ENCODE data around the gene NOCT. TPM values are rescaled to one million over a fixed set of nuclear protein-coding genes. Genes with fewer than 3 reads are reported as not detected.
"Not testable (repeated sequence)": the region's sequence is repeated elsewhere in the genome, so short reads cannot be mapped to it uniquely, and the experiment has no call there.

Gene NOCT
- total and polyA plus RNA-seq, 2 experiments from 2014 or later: 16.0 to 76.6 TPM

GRCh38 chr4:139007640-139008039 is 7.9 kb upstream of the NOCT start:
- H3K9me3 Mint-ChIP-seq: peaks cover 16% of the 10 kb centered on the region
- H3K4me3 ChIP-seq: no peak overlapping the region
- no peak overlapping the region for H2AFZ ChIP-seq
- DNase-seq (ENCODE audit: low spot score) (no peak), ATAC-seq (no peak)
- H3K27ac Mint-ChIP-seq: no peak overlapping the region
- H3K27me3 ChIP-seq (ENCODE audit: insufficient read depth): no peaks in the 10 kb centered on the region
- H3K79me2 ChIP-seq (replicated peaks; ENCODE audit: insufficient read depth): no peaks in the 10 kb centered on the region
- H4K20me1 ChIP-seq (replicated peaks; ENCODE audit: insufficient read depth): no peaks in the 10 kb centered on the region
- no peak overlapping the region for H3K4me3 Mint-ChIP-seq
- peaks cover 13% of the 10 kb centered on the region for H3K27me3 Mint-ChIP-seq (ENCODE audit: insufficient read depth, low read depth, poor library complexity)
- no peak overlapping the region for H3K4me2 ChIP-seq
- TF ChIP-seq CTCF (conservative IDR thresholded peaks at IDR 0.05; ENCODE audit: low read depth in 2 of 2) (no peak), ZNF331 (CRISPR knock-in tag; IDR thresholded peaks at IDR 0.05; ENCODE audit: low read depth) (no peak), POLR2AphosphoS5 (IDR thresholded peaks at IDR 0.05; ENCODE audit: low read depth) (no peak)
- no peak overlapping the region for H3K27ac ChIP-seq (ENCODE audit: low read depth)
- H3K9me2 ChIP-seq (ENCODE audit: insufficient read depth): no peaks in the 10 kb centered on the region
- no peaks in the 10 kb centered on the region for H3K4me1 Mint-ChIP-seq
- no peaks in the 10 kb centered on the region; the same call in 1 of the 2 replicates for H3K36me3 ChIP-seq (ENCODE audit: insufficient read depth)
- no peaks in the 10 kb centered on the region for H3F3A ChIP-seq (replicated peaks; ENCODE audit: low read depth)
- H3K36me3 Mint-ChIP-seq (ENCODE audit: low read depth): peaks cover 11% of the 10 kb centered on the region; the same call in 2 of the 3 replicates
- H3K4me1 ChIP-seq (ENCODE audit: insufficient read depth): no peaks in the 10 kb centered on the region

GRCh38 chr4:139008278-139008677 is 7.3 kb upstream of the NOCT start:
- not testable (repeated sequence) for H3K27ac ChIP-seq (ENCODE audit: low read depth); H3K36me3 ChIP-seq (ENCODE audit: insufficient read depth); H4K20me1 ChIP-seq (replicated peaks; ENCODE audit: insufficient read depth); H3F3A ChIP-seq (replicated peaks; ENCODE audit: low read depth); DNase-seq (ENCODE audit: low spot score); H3K4me1 ChIP-seq (ENCODE audit: insufficient read depth); H3K9me2 ChIP-seq (ENCODE audit: insufficient read depth); H3K27me3 ChIP-seq (ENCODE audit: insufficient read depth); H3K4me1 Mint-ChIP-seq; H3K4me3 ChIP-seq; H3K79me2 ChIP-seq (replicated peaks; ENCODE audit: insufficient read depth); H3K4me2 ChIP-seq; H3K27ac Mint-ChIP-seq; H3K4me3 Mint-ChIP-seq; ATAC-seq
- H3K27me3 Mint-ChIP-seq (ENCODE audit: insufficient read depth, low read depth, poor library complexity): peaks cover 13% of the 10 kb centered on the region
- H3K9me3 Mint-ChIP-seq: peaks cover 16% of the 10 kb centered on the region
- peaks cover 11% of the 10 kb centered on the region; the same call in 2 of the 3 replicates for H3K36me3 Mint-ChIP-seq (ENCODE audit: low read depth)
- H2AFZ ChIP-seq: 0 out of 2 replicates have a peak overlapping the region, but pooled peaks have one; percentile 14

- no peaks in the 10 kb centered on the region for H4K20me1 ChIP-seq (replicated peaks; ENCODE audit: insufficient read depth)
- H3K27ac ChIP-seq (ENCODE audit: low read depth): no peak overlapping the region
- Mint-ChIP-seq H3K4me1 (peaks cover 15% of the 10 kb centered on the region), H3K36me3 (ENCODE audit: low read depth) (peaks cover 11% of the 10 kb centered on the region; the same call in 2 of the 3 replicates), H3K4me3 (no peak overlapping the region), H3K9me3 (peaks cover 16% of the 10 kb centered on the region), H3K27me3 (ENCODE audit: insufficient read depth, low read depth, poor library complexity) (peaks cover 13% of the 10 kb centered on the region), H3K27ac (no peak overlapping the region)
- DNase-seq (ENCODE audit: low spot score) (no peak), ATAC-seq (no peak)
- H3K4me3 ChIP-seq: no peak overlapping the region
- no peak overlapping the region for H3K4me2 ChIP-seq
- H3K9me2 ChIP-seq (ENCODE audit: insufficient read depth): no peaks in the 10 kb centered on the region
- no peaks in the 10 kb centered on the region; the same call in 1 of the 2 replicates for H3K36me3 ChIP-seq (ENCODE audit: insufficient read depth)
- H3K4me1 ChIP-seq (ENCODE audit: insufficient read depth): peaks cover 16% of the 10 kb centered on the region
- H3K79me2 ChIP-seq (replicated peaks; ENCODE audit: insufficient read depth): no peaks in the 10 kb centered on the region
- H2AFZ ChIP-seq: peak overlapping the region; percentile 47; the same call in 1 of the 2 replicates
- H3K27me3 ChIP-seq (ENCODE audit: insufficient read depth): no peaks in the 10 kb centered on the region
- no peaks in the 10 kb centered on the region for H3F3A ChIP-seq (replicated peaks; ENCODE audit: low read depth)
- no peak for TF ChIP-seq POLR2AphosphoS5 (IDR thresholded peaks at IDR 0.05; ENCODE audit: low read depth)
- no peak for TF ChIP-seq STAT1 (IDR thresholded peaks at IDR 0.05; ENCODE audit: unreplicated experiment)
- TF ChIP-seq ZNF114 (CRISPR knock-in tag; IDR thresholded peaks at IDR 0.05): no peak
- no peak for TF ChIP-seq EZH2phosphoT487 (IDR thresholded peaks at IDR 0.05; ENCODE audit: unreplicated experiment)
- TF ChIP-seq CREB1 (CRISPR knock-in tag; IDR thresholded peaks at IDR 0.05; ENCODE audit: low read depth): no peak
- TF ChIP-seq ETS1 (IDR thresholded peaks at IDR 0.05): no peak
- no peak for TF ChIP-seq NANOG (IDR thresholded peaks at IDR 0.05; ENCODE audit: borderline replicate concordance)
Measured at GRCh38 chr4:139009702-139010101, 5.9 kb upstream of the NOCT start.
